RPMI8226 (cell line): ENCODE measurements around the gene PRTN3.
"Not testable (repeated sequence)": the region's sequence is repeated elsewhere in the genome, so short reads cannot be mapped to it uniquely, and the experiment has no call there.

ENCODE experiments used
- DNase-seq: peaks from one replicate; pipeline ENCODE4 v3.0.0-alpha.2; 2015

PRTN3 gene

DNA sequence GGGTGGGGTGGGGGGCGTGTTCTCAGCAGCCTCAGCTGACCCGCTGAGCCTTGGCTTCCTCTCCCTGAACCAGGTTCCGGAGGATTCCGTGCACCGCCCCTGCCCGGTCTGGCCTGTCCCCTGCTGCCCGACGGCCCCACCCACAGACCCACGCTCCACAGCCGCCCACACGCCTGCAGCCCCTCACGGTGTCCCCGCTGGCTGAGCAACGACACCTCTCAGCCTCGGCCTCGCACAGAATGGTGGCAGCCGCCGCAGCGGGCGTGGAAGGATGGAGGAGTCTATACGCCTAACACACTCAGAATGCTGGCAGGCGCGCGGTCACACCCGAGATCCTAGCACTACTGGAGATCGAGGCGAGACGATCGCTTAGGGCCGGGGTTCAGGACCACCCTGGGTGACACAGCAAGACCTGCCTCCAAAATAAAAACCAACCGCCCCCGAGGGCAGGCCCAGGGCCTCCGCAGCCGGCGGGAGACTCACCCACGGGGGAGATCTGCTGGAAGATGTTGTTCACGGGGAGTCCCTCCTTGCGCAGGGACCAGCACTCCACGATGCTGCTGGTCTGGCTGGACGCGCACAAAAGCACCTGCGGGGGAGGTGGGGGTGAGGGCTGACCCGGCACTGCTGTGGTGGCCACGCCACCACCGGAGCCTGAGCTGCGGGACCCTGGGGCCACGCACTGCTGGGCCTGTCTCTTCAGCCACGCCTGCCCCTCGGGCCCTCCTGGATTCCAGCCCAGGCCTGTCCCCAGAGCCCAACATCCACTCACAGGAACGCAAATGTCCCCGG lies 43.8 kb downstream of the PRTN3 start:
- no peak for DNase-seq

GRCh38 chr19:885536-886224 lies 44.9 kb downstream of the PRTN3 start:
- no peak for DNase-seq

DNA sequence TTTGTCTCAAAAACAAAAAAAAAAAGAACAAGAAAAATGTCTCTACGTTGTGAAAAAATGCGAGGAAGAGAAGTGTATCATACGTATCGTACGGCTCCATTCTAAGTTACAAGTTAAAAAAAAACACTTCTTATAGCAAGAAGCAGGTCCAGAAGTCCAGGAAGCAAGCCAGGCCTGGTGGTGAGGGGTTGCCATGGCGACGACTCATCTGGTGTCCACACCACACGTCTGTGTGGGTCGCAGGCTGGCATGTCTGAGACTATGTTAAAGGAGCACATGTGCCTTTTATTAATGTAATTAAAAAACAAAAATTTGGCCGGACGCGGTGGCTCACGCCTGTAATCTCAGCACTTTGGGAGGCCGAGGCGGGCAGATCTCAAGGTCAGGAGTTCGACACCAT lies 46.3 kb downstream of the PRTN3 start:
- no peak for DNase-seq

GRCh38 chr19:887599-887998 lies 46.8 kb downstream of the PRTN3 start:
- DNase-seq = no peak

GRCh38 chr19:888581-889385 lies 48.0 kb downstream of the PRTN3 start:
- no peak for DNase-seq

- no peak for DNase-seq
These were observed 49.0 kb downstream of the PRTN3 start for GRCh38 chr19:889662-890295.

DNA sequence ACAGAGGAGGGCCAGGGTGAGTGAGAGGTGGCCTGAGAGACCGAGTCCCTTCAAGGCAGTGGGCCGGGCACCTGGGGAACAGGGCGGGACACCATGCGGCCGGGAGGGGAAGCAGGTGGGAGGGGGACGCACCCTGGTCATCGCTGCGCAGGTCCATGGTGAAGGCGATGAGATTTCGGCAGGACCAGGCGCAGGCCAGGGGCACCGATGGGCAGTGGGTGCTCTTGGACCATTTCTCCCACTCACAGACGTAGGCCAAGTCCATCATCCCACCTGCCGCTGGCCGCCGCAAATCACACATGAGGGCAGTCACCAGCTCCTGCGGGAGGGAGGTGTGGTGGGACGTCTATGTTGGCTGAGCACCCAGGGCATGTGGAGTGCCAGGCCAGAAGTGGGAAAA lies 50.0 kb downstream of the PRTN3 start:
- no peak for DNase-seq

DNA sequence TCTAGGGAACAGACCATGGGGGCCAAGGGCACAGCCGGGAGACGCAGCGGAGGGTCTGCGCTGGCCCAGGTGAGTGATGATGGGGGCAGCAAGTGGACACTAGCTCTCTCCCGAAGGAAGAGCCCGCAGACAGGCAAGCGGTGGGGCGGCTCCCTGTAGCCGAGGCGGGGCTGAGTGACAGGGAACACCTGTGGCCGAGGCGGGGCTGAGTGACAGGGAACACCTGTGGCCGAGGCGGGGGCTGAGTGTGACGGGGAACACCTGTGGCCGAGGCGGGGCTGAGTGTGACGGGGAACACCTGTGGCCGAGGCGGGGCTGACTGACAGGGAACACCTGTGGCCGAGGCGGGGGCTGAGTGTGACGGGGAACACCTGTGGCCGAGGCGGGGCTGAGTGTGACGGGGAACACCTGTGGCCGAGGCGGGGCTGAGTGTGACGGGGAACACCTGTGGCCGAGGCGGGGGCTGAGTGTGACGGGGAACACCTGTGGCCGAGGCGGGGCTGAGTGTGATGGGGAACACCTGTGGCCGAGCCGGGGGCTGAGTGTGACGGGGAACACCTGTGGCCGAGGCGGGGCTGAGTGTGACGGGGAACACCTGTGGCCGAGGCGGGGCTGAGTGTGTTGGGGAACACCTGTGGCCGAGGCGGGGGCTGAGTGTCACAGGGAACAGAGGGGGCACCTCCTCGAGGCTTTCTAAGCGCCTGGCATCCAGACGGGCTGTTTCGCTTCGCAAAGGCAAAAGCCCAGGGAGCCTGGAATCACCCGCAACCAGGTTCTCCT lies 50.8 kb downstream of the PRTN3 start:
- not testable (repeated sequence) for DNase-seq

DNA sequence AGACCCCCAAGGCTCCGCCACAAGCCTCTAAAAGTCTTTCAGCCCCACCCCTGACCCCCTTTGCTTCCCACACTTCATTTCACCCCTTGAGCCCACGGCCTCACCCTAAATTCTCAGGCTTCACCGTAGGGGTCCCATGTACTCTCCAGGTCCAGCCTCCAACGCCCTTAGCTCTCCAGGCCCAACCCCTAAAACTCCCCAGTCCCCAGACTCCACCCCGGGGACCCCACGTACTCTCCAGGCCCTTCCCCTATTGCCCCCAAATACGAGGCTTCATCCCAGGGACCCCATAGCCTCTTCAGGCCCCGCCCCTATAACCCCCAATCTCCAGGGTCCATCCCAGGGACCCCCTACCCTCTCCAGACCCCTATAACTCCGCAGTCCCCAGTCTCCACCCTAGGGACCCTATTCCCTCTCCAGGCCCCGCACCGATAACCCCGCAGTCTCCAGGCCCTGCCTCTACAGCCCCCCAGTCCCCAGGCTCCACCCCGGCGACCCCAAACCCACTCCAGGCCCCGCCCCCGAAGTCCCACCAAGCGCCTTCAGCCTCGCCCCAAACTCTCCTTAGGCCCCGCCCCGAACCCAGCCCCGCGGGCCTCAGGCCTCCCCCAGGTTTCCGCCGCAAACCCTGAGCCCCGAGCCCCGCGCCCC lies 51.6 kb downstream of the PRTN3 start:
- DNase-seq = peak; percentile 26

DNA sequence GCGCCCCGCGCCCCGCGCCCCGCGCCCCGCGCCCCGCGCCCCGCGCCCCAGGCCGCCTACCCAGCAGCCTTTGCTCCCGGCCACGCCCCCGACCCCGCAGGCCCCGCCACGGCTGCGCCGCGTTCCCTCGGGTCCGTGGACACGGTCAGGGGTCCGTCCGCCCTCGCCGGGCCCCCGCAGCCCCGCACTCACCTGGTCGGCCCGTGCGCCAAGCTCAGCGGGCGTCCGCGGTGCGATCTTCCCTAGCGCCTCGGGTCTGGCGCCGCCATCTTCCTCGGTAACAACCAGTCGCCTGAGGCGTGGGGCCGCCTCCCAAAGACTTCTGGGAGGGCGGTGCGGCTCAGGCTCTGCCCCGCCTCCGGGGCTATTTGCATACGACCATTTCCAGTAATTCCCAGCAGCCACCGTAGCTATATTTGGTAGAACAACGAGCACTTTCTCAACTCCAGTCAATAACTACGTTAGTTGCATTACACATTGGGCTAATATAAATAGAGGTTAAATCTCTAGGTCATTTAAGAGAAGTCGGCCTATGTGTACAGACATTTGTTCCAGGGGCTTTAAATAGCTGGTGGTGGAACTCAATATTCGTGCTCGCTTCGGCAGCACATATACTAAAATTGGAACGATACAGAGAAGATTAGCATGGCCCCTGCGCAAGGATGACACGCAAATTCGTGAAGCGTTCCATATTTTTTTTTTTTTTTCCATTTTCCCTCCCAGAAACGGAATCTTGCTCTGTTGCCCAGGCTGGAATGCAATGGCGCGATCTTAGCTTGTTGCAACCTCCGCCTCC lies 52.3 kb downstream of the PRTN3 start, which contains the start of the genes MED16 and RNU6-9:
Gene MED16, minus strand, starts transcription at position 294 of the 796 bp plus-strand sequence. CDS start 2,056 bp downstream, outside the sequence.
Gene RNU6-9, plus strand, starts transcription at position 591 of the 796 bp plus-strand sequence.
- DNase-seq = peak; percentile 97

DNA sequence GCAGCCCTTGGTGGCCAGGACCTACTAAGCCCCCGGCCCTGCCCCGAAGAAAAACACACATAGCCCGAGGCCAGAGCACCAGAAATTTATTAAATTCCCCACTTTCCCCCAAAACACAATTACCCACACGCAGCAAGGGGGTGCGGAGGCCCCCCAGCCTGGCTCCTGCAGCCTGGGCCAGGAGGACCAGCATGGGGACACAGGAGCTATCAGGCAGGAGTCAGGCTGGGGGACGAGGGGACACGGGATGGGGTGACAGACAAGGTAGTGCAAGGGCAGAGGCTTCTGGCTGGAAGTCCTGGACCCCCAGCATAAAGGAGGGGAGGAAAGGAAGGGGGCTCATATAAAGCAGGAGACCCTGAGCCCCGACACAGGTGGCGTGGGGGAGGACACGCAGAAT lies 55.6 kb downstream of the PRTN3 start:
- DNase-seq = no peak

DNA sequence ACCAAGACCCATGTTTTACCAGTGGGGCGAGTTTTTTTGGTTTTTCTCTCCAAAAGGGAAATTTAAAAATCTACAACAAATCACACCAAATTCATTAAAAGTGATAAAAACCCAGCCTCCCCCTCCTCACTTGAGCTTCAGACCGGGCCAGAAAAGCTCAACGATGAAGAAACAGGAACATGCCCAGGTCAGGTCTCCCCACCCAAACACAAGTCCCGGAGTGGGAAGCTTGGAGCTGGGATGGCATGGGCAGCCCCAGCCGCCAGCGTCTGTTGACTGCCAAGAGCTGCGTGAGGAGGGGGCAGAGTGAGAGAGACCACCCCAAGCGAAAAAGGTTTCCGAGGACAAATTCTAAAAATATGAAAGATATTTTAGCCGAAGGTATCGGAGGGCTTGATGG lies 56.2 kb downstream of the PRTN3 start:
- no peak for DNase-seq

DNA sequence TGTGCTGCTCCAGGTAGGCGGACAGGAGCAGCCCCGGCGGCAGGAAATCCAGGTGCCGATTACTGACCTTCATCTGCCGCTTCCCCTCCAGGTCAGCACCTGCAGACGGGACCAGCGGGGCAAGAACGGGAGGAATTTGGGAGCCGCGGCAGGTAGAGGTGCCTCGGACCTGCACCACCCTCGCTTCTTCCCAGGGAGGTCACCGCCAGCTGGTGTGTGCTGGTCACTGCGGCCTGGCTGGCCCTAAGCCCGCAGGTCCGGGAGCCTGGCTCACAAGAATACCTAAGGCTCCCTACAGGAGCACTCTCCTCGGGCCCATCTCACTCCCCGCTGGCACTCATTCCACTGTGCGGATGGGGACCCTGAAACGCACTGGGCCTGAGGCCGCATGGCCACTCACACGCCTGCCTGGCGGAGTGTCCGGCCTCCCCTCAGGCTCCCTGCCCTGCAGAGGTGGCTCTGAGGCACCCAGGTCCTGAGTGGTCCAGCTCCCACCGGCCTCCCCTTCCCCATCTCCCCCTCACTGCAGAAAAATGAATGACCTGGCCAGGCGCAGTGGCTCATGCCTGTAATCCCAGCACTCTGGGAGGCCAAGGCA lies 56.7 kb downstream of the PRTN3 start:
- DNase-seq = no peak
